Panc1 (cell line): ENCODE results near the gene ULBP3. TPM values are rescaled to one million over a fixed set of nuclear protein-coding genes. Genes with fewer than 3 reads are reported as not detected.

Experiments used
- ATAC-seq: fragments of 200-7000 bp; cut with Tn5 transposase; 2 replicates; pipeline ENCODE4 v1.9.1; 2020; ENCODE audit warnings: mild to moderate bottlenecking, moderate library complexity
- BruUV-seq: library from RNA; stranded (reverse); fragments of 400-500 nt; replicated peaks from 2 replicates; lab custom pipeline; 2021; lab: Mats Ljungman, UMichigan
- CTCF ChIA-PET: fragments of 300-600 bp; sonication (Branson Sonifier 250); formaldehyde crosslinking; loops from one replicate; lab custom pipeline; 2022; ENCODE audit warnings: antibody characterized with exemption; lab: Charles Lee
- POLR2A ChIA-PET: fragments of 300-600 bp; sonication (Branson Sonifier 250); formaldehyde crosslinking; loops from one replicate; lab custom pipeline; 2022; ENCODE audit warnings: antibody characterized with exemption; lab: Charles Lee
- DNase-seq: peaks from one replicate; pipeline ENCODE4 v3.0.0-alpha.2; 2010; ENCODE audit warnings: low read depth, low spot score
- H3K27ac ChIP-seq: 2 replicates; pipeline ENCODE4 v1.5.1; 2011; ENCODE audit warnings: mild to moderate bottlenecking, low read length, inconsistent platforms
- H3K27me3 ChIP-seq: fragments of 200-500 bp; sonication (Bioruptor generic); 2 replicates; pipeline ENCODE4 v1.6.0; 2014; ENCODE audit warnings: low read length, inconsistent platforms; ENCODE audit not compliant: control insufficient read depth, insufficient read depth
- H3K36me3 ChIP-seq: fragments of 200-500 bp; sonication (Bioruptor generic); 2 replicates; pipeline ENCODE4 v1.5.1; 2014; ENCODE audit warnings: inconsistent platforms, mild to moderate bottlenecking, low read length, moderate library complexity; ENCODE audit not compliant: control insufficient read depth, insufficient read depth
- H3K4me1 ChIP-seq: 2 replicates; pipeline ENCODE4 v1.5.1; 2011; ENCODE audit warnings: inconsistent platforms, mild to moderate bottlenecking, low read length, moderate library complexity; ENCODE audit not compliant: control insufficient read depth, insufficient read depth
- H3K4me3 ChIP-seq, 2 experiments: 2 replicates each; pipeline ENCODE4 v1.5.1; 2011 to 2012; ENCODE audit warnings: low read depth in 2 of 2, low read length in 2 of 2, mild to moderate bottlenecking in 2 of 2, inconsistent platforms in 1 of 2, moderate library complexity in 1 of 2
- H3K9me3 ChIP-seq: fragments of 200-500 bp; sonication (Bioruptor generic); 2 replicates; pipeline ENCODE4 v1.5.1; 2014; ENCODE audit warnings: low read depth, mild to moderate bottlenecking, inconsistent platforms, low read length, moderate library complexity; ENCODE audit not compliant: control insufficient read depth, insufficient read depth
- POLR2AphosphoS5 ChIP-seq: IDR thresholded peaks from 2 replicates; pipeline ENCODE4 v1.6.1; 2012; ENCODE audit warnings: mild to moderate bottlenecking, low read depth, low read length, moderate library complexity
- SIN3A ChIP-seq: IDR thresholded peaks from 2 replicates; pipeline ENCODE4 v1.6.1; 2012; ENCODE audit warnings: low read depth, mild to moderate bottlenecking, low read length, moderate library complexity, borderline replicate concordance; ENCODE audit not compliant: insufficient read depth
- TCF7L2 ChIP-seq: IDR thresholded peaks from 2 replicates; pipeline ENCODE4 v1.6.1; 2011; ENCODE audit warnings: mild to moderate bottlenecking, low read depth, low read length, inconsistent platforms
- in situ Hi-C: cut with HindIII; loops from 2 replicates; pipeline ENCODE4 v1.10.0; 2016; ENCODE audit warnings: low sequenced_read_pairs, low pct_unique_long_range_greater_than_20kb
- intact Hi-C: fragments of 100-400 bp; cut with micrococcal nuclease; formaldehyde crosslinking; loops from one replicate; pipeline ENCODE4 v1.10.0; 2022; ENCODE audit not compliant: unreplicated experiment
- total RNA-seq: library from RNA; stranded (reverse); gene quantifications from one replicate; pipeline ENCODE4 v1.2.1, GENCODE V29; 2021; ENCODE audit not compliant: unreplicated experiment
- TF ChIP-seq, protein P1 (sequence below), 2 experiments: IDR thresholded peaks; 2 replicates each; pipeline ENCODE4 v1.6.1; 2011 to 2012; ENCODE audit warnings: low read depth in 2 of 2, control low read depth in 1 of 2, low read length in 1 of 2, mild to moderate bottlenecking in 1 of 2, moderate library complexity in 1 of 2; ENCODE audit not compliant: insufficient read depth in 1 of 2
- TF ChIP-seq, protein P2 (sequence below): fragments of 450-650 bp; IDR thresholded peaks from 2 replicates; pipeline ENCODE4 v1.5.1; 2017; ENCODE audit warnings: mild to moderate bottlenecking

The ULBP3 gene
- total RNA-seq, 1 experiment from 2014 or later = 2.4 TPM

- Histone ChIP-seq H3K27me3 (peaks cover 2% of the 10 kb centered on the region; the same call in 1 of the 2 replicates), H3K27ac (no peak overlapping the region), H3K4me3 (no peak overlapping the region), H3K36me3 (no peaks in the 10 kb centered on the region), H3K9me3 (no peaks in the 10 kb centered on the region), H3K4me1 (no peaks in the 10 kb centered on the region)
- ATAC-seq (no peak), DNase-seq (no peak)
- ChIA-PET POLR2A (no interaction called here), CTCF (no interaction called here)
- TF ChIP-seq SIN3A (no peak), TCF7L2 (no peak), POLR2AphosphoS5 (no peak)
- TF ChIP-seq, protein P1, sequence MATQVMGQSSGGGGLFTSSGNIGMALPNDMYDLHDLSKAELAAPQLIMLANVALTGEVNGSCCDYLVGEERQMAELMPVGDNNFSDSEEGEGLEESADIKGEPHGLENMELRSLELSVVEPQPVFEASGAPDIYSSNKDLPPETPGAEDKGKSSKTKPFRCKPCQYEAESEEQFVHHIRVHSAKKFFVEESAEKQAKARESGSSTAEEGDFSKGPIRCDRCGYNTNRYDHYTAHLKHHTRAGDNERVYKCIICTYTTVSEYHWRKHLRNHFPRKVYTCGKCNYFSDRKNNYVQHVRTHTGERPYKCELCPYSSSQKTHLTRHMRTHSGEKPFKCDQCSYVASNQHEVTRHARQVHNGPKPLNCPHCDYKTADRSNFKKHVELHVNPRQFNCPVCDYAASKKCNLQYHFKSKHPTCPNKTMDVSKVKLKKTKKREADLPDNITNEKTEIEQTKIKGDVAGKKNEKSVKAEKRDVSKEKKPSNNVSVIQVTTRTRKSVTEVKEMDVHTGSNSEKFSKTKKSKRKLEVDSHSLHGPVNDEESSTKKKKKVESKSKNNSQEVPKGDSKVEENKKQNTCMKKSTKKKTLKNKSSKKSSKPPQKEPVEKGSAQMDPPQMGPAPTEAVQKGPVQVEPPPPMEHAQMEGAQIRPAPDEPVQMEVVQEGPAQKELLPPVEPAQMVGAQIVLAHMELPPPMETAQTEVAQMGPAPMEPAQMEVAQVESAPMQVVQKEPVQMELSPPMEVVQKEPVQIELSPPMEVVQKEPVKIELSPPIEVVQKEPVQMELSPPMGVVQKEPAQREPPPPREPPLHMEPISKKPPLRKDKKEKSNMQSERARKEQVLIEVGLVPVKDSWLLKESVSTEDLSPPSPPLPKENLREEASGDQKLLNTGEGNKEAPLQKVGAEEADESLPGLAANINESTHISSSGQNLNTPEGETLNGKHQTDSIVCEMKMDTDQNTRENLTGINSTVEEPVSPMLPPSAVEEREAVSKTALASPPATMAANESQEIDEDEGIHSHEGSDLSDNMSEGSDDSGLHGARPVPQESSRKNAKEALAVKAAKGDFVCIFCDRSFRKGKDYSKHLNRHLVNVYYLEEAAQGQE (IDR thresholded peaks at IDR 0.05; ENCODE audit: insufficient read depth in 1 of 2, low read depth in 2 of 2, low read length in 1 of 2) = no peak
- TF ChIP-seq, protein P2, sequence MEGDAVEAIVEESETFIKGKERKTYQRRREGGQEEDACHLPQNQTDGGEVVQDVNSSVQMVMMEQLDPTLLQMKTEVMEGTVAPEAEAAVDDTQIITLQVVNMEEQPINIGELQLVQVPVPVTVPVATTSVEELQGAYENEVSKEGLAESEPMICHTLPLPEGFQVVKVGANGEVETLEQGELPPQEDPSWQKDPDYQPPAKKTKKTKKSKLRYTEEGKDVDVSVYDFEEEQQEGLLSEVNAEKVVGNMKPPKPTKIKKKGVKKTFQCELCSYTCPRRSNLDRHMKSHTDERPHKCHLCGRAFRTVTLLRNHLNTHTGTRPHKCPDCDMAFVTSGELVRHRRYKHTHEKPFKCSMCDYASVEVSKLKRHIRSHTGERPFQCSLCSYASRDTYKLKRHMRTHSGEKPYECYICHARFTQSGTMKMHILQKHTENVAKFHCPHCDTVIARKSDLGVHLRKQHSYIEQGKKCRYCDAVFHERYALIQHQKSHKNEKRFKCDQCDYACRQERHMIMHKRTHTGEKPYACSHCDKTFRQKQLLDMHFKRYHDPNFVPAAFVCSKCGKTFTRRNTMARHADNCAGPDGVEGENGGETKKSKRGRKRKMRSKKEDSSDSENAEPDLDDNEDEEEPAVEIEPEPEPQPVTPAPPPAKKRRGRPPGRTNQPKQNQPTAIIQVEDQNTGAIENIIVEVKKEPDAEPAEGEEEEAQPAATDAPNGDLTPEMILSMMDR = no peak
- intact Hi-C loops (no loop called here), in situ Hi-C loops (no loop called here)
- no TSS peak for BruUV-seq
Observed at GRCh38 chr6:150093397-150093796, 24.5 kb upstream of the ULBP3 start.

DNA sequence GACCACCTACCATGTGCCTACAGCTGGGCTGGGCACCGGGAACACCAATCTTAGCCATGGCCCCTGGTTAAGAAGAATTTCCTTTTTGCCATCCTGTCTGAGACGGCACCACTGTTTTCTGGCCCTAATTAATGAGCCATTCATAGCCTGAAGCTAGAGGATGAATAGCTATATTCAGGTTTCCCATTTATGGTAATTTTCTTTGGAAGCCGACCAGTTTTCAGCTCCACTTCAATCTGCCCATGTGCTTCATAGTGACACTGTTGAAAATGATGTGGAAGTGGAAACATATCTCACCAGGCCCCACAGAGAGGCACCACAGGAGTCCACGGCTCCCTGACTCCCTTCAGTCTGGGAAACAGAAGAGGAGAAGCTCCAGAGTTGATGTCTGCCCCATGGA, 22.6 kb upstream of the ULBP3 start:
- CTCF ChIA-PET = no interaction called here

DNA sequence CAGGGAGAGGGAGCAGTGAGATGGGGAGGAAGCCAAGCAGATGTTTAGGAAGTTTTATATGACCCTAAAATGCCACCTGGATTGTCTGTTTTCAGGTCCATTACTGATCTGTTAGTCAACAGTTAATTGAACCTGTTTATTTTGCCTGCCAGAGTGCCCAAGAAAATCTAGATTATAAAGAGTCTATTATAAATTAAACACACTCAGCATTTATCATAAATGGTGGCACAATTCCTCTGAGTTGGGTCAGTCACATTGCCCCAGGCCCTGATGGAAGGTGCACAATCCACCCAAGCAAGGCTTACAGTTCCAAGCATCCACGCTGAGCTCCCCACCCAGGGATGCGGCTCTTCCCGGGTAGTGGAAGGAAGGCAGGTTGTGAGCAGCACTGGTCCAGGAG, 21.4 kb upstream of the ULBP3 start:
- in situ Hi-C loops (no loop called here), intact Hi-C loops (no loop called here)
- CTCF ChIA-PET = interaction anchor here (0.5 kb wide), 1 partner anchor 19 kb away, joined by 3 read pairs; no protein-coding TSS in a partner anchor
- Histone ChIP-seq H3K4me1 (no peaks in the 10 kb centered on the region), H3K27me3 (peaks cover 2% of the 10 kb centered on the region), H3K9me3 (no peaks in the 10 kb centered on the region), H3K4me3 (no peak overlapping the region), H3K27ac (no peak overlapping the region), H3K36me3 (no peaks in the 10 kb centered on the region)
- no peak for ATAC-seq
- POLR2A ChIA-PET = no interaction called here
- no TSS peak for BruUV-seq
- DNase-seq = no peak
- TF ChIP-seq, protein P2 = no peak
- TF ChIP-seq TCF7L2 (no peak), SIN3A (no peak), POLR2AphosphoS5 (no peak)
- TF ChIP-seq, protein P1 (IDR thresholded peaks at IDR 0.05; ENCODE audit: insufficient read depth in 1 of 2, low read depth in 2 of 2, low read length in 1 of 2) = no peak

More for the DNA sequence above, 22.6 kb upstream of the ULBP3 start:
- Histone ChIP-seq H3K27ac (no peak overlapping the region), H3K27me3 (peaks cover 2% of the 10 kb centered on the region), H3K9me3 (no peaks in the 10 kb centered on the region), H3K36me3 (no peaks in the 10 kb centered on the region), H3K4me1 (no peaks in the 10 kb centered on the region), H3K4me3 (no peak overlapping the region)
- ATAC-seq (no peak), DNase-seq (no peak)
- TF ChIP-seq SIN3A = no peak
- no TSS peak for BruUV-seq
- in situ Hi-C loops = no loop called here
- intact Hi-C loops = no loop called here
- POLR2A ChIA-PET = no interaction called here
